Activated CD8-positive, alpha-beta T cell treated with anti-CD3 and anti-CD28 coated beads for 36 hours (primary cell): ENCODE results near the gene MMP28. TPM values are rescaled to one million over a fixed set of nuclear protein-coding genes. Genes with fewer than 3 reads are reported as not detected.

ENCODE experiments used
- ATAC-seq: fragments of 200-7000 bp; cut with Tn5 transposase; one replicate; pipeline ENCODE4 v1.10.0; 2021; ENCODE audit warnings: mild to moderate bottlenecking, moderate library complexity
- CTCF ChIA-PET: fragments of 350-600 bp; sonication (Branson Sonifier 250); formaldehyde crosslinking; loops from one replicate; lab custom pipeline; 2021; ENCODE audit warnings: antibody characterized with exemption; lab: Charles Lee
- POLR2A ChIA-PET: fragments of 350-600 bp; sonication (Branson Sonifier 250); formaldehyde crosslinking; loops from one replicate; lab custom pipeline; 2021; ENCODE audit warnings: antibody characterized with exemption; lab: Charles Lee
- DNase-seq: peaks from one replicate; pipeline ENCODE4 v3.0.0-alpha.2; 2020
- H3K27ac Mint-ChIP-seq: one replicate; pipeline ENCODE4 v1.8.0; 2021; ENCODE audit warnings: mild to moderate bottlenecking, mixed read lengths
- H3K27me3 Mint-ChIP-seq: one replicate; pipeline ENCODE4 v1.8.0; 2021; ENCODE audit warnings: mixed read lengths
- H3K36me3 Mint-ChIP-seq: one replicate; pipeline ENCODE4 v1.8.0; 2021; ENCODE audit warnings: low read depth, mixed read lengths
- H3K4me1 Mint-ChIP-seq: one replicate; pipeline ENCODE4 v1.8.0; 2021; ENCODE audit warnings: low read depth, mixed read lengths
- H3K4me3 Mint-ChIP-seq: one replicate; pipeline ENCODE4 v1.8.0; 2021; ENCODE audit warnings: mild to moderate bottlenecking, moderate library complexity, mixed read lengths
- H3K9me3 Mint-ChIP-seq: one replicate; pipeline ENCODE4 v1.8.0; 2021; ENCODE audit warnings: mixed read lengths
- intact Hi-C: fragments of 100-400 bp; cut with micrococcal nuclease; formaldehyde crosslinking; loops from one replicate; pipeline ENCODE4 v1.10.0; 2022
- total RNA-seq, 2 experiments: library from RNA; stranded (reverse); gene quantifications; one replicate each; pipeline ENCODE4 v1.2.3, GENCODE V29; 2021
- TF ChIP-seq, protein P1 (sequence below): fragments of 200-600 bp; IDR thresholded peaks from one replicate; pipeline ENCODE4 v1.8.0; 2022; ENCODE audit warnings: antibody characterized with exemption, mild to moderate bottlenecking

MMP28 gene
- total RNA-seq, 2 experiments from 2014 or later: 0.41 TPM; not detected in 1

- ATAC-seq (no peak), DNase-seq (no peak)
- peaks cover 11% of the 10 kb centered on the region for H3K4me1 Mint-ChIP-seq
- H3K36me3 Mint-ChIP-seq: peaks cover 64% of the 10 kb centered on the region
- H3K27me3 Mint-ChIP-seq: no peaks in the 10 kb centered on the region
- ChIA-PET POLR2A (interaction anchor here (1.0 to 1.4 kb wide), 2 partner anchors 31 to 57 kb away, joined by 3 read pairs; no protein-coding TSS in a partner anchor), CTCF (interaction anchor here (0.9 to 1.5 kb wide), 2 partner anchors 9 kb away, joined by 3 read pairs; no protein-coding TSS in a partner anchor)
- no peak overlapping the region for H3K27ac Mint-ChIP-seq
- no peaks in the 10 kb centered on the region for H3K9me3 Mint-ChIP-seq
- TF ChIP-seq, protein P1, sequence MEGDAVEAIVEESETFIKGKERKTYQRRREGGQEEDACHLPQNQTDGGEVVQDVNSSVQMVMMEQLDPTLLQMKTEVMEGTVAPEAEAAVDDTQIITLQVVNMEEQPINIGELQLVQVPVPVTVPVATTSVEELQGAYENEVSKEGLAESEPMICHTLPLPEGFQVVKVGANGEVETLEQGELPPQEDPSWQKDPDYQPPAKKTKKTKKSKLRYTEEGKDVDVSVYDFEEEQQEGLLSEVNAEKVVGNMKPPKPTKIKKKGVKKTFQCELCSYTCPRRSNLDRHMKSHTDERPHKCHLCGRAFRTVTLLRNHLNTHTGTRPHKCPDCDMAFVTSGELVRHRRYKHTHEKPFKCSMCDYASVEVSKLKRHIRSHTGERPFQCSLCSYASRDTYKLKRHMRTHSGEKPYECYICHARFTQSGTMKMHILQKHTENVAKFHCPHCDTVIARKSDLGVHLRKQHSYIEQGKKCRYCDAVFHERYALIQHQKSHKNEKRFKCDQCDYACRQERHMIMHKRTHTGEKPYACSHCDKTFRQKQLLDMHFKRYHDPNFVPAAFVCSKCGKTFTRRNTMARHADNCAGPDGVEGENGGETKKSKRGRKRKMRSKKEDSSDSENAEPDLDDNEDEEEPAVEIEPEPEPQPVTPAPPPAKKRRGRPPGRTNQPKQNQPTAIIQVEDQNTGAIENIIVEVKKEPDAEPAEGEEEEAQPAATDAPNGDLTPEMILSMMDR: no peak
- no peak overlapping the region for H3K4me3 Mint-ChIP-seq
- intact Hi-C loops: no loop called here
Measured at GRCh38 chr17:35841101-35841500, 45.7 kb upstream of the MMP28 start.

- no peak for DNase-seq
- POLR2A ChIA-PET: interaction anchor here (0.6 kb wide), 2 partner anchors 242 to 363 kb away, joined by 3 read pairs; no protein-coding TSS in a partner anchor
- CTCF ChIA-PET: no interaction called here
- no peak for ATAC-seq
- Mint-ChIP-seq H3K36me3 (peaks cover 56% of the 10 kb centered on the region), H3K27me3 (no peaks in the 10 kb centered on the region), H3K9me3 (no peaks in the 10 kb centered on the region), H3K27ac (no peak overlapping the region), H3K4me3 (no peak overlapping the region), H3K4me1 (peaks cover 16% of the 10 kb centered on the region)
- intact Hi-C loops: no loop called here
- TF ChIP-seq, protein P1: no peak
Measured at GRCh38 chr17:35825206-35825605, 29.8 kb upstream of the MMP28 start.

DNA sequence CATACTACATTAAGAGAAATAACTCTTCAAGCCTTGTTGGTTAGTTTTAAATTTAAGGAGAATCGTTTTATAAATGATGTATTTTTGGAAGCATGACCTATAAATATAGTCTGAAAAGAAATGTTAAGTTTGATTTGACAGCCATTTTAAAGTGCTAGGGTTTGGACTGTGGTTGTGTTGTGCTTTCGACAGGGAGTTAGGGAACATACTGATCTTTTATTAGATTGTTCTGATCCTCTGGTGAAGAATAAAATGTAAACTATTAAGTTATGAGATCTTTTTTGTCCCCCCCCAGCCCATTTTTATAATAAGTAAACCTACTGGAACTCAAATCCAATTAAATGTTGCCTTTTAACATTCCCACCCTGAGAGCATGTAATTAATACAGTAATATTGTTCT lies 25.9 kb upstream of the MMP28 start:
- CTCF ChIA-PET: interaction anchor here (3.1 kb wide), 1 partner anchor 57 kb away, joined by 13 read pairs; no protein-coding TSS in a partner anchor
- DNase-seq (no peak), ATAC-seq (no peak)
- POLR2A ChIA-PET: interaction anchor here (0.6 to 1.2 kb wide), 2 partner anchors 11 to 799 kb away, joined by 3 to 6 read pairs; no protein-coding TSS in a partner anchor
- Mint-ChIP-seq H3K36me3 (peaks cover 57% of the 10 kb centered on the region), H3K4me3 (no peak overlapping the region), H3K9me3 (no peaks in the 10 kb centered on the region), H3K27me3 (no peaks in the 10 kb centered on the region), H3K27ac (no peak overlapping the region), H3K4me1 (peaks cover 33% of the 10 kb centered on the region)
- intact Hi-C loops: no loop called here
- TF ChIP-seq, protein P1: no peak

GRCh38 chr17:35819455-35819854 lies 24.0 kb upstream of the MMP28 start:
- ChIA-PET POLR2A (interaction anchor here (0.6 to 3.2 kb wide), 2 partner anchors 10 to 94 kb away, joined by 3 to 18 read pairs; partner anchors contain the start of gene TAF15), CTCF (interaction anchor here (0.8 to 3.1 kb wide), 7 partner anchors 9 to 72 kb away, joined by 3 to 13 read pairs (median 5); no protein-coding TSS in a partner anchor)
- Mint-ChIP-seq H3K27me3 (no peaks in the 10 kb centered on the region), H3K27ac (peak overlapping the region; percentile 27), H3K4me1 (peaks cover 48% of the 10 kb centered on the region), H3K4me3 (no peak overlapping the region), H3K36me3 (peaks cover 59% of the 10 kb centered on the region), H3K9me3 (no peaks in the 10 kb centered on the region)
- DNase-seq (no peak), ATAC-seq (no peak)
- intact Hi-C loops: no loop called here
- TF ChIP-seq, protein P1: no peak

DNA sequence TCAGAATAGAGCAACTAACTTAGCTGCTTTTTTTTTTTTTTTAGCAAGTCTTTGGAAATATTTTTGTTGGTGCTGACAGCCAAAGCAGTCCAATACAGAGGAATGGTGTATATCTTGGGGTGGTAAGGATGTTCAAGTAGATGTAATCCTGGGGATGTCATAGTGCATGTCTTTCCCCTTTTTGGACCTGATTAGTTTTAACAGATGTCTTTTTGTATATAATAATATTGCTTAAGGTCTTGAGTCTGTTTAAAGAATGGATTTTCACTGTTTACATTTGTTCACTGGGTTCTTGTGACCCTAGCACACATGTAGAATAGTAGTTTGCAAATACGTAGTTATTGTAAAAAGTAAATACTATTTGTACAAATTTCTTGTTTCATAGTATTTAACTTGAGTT lies 21.8 kb upstream of the MMP28 start:
- H3K4me3 Mint-ChIP-seq: no peak overlapping the region
- TF ChIP-seq, protein P1: no peak
- intact Hi-C loops: no loop called here
- H3K36me3 Mint-ChIP-seq: peaks cover 54% of the 10 kb centered on the region
- ATAC-seq: no peak
- H3K27me3 Mint-ChIP-seq: no peaks in the 10 kb centered on the region
- H3K27ac Mint-ChIP-seq: no peak overlapping the region
- POLR2A ChIA-PET: interaction anchor here (0.5 to 3.2 kb wide), 3 partner anchors 8 to 49 kb away, joined by 3 to 18 read pairs (median 3); partner anchors contain the start of gene TAF15
- CTCF ChIA-PET: interaction anchor here (1.0 to 3.0 kb wide), 2 partner anchors 12 to 32 kb away, joined by 4 to 11 read pairs; no protein-coding TSS in a partner anchor
- H3K4me1 Mint-ChIP-seq: peaks cover 52% of the 10 kb centered on the region
- H3K9me3 Mint-ChIP-seq: no peaks in the 10 kb centered on the region
- no peak for DNase-seq
